K562 (cell line): Measurements from ENCODE around the gene ZNF567. TPM values are rescaled to one million over a fixed set of nuclear protein-coding genes. Genes with fewer than 3 reads are reported as not detected.

Experiments used
- CHD4 ChIP-seq: fragments of 200-600 bp; sonication (generic); IDR thresholded peaks from 3 replicates; pipeline ENCODE4 v1.6.1; 2012; ENCODE audit warnings: low read depth, mild to moderate bottlenecking, mixed read lengths, low read length, inconsistent platforms; ENCODE audit not compliant: insufficient read depth, insufficient replicate concordance, poor library complexity, severe bottlenecking
- EGR1 ChIP-seq: fragments of 450-650 bp; conservative IDR thresholded peaks from 2 replicates; pipeline ENCODE4 v1.6.1; 2017; ENCODE audit warnings: mild to moderate bottlenecking
- GTF2F1 ChIP-seq: IDR thresholded peaks from 2 replicates; pipeline ENCODE4 v1.6.1; 2011; ENCODE audit warnings: low read depth, low read length, improper control_type of control experiment
- HIVEP1 ChIP-seq: fragments of 250-450 bp; sonication (Bioruptor Pico); IDR thresholded peaks from 2 replicates; pipeline ENCODE4 v1.4.0; 2020; ENCODE audit warnings: mild to moderate bottlenecking
- HMGN3 ChIP-seq: IDR thresholded peaks from 2 replicates; pipeline ENCODE4 v1.6.1; 2011; ENCODE audit warnings: borderline replicate concordance, low read depth, mild to moderate bottlenecking, mixed read lengths, low read length; ENCODE audit not compliant: insufficient read length; ENCODE audit errors: extremely low read depth
- NRF1 ChIP-seq, 2 experiments: fragments of 450-650 bp; IDR thresholded peaks in 1 of 2; conservative IDR thresholded peaks in 1 of 2; 2 replicates each; pipeline ENCODE4 v1.6.1; 2014; ENCODE audit warnings: mild to moderate bottlenecking in 2 of 2
- PCBP2 ChIP-seq: fragments of 200-400 bp; formaldehyde crosslinking; IDR thresholded peaks from 2 replicates; pipeline ENCODE4 v1.6.1; 2018; ENCODE audit warnings: low read length, low read depth, mild to moderate bottlenecking, moderate library complexity; ENCODE audit not compliant: poor library complexity, severe bottlenecking
- PRPF4 ChIP-seq: fragments of 200-400 bp; formaldehyde crosslinking; IDR thresholded peaks from one replicate; pipeline ENCODE4 v1.6.1; 2017; ENCODE audit warnings: low read length, low read depth, mild to moderate bottlenecking; ENCODE audit not compliant: insufficient read depth, poor library complexity, severe bottlenecking
- SRSF3 ChIP-seq: fragments of 200-400 bp; formaldehyde crosslinking; IDR thresholded peaks from 2 replicates; pipeline ENCODE4 v1.6.1; 2016; ENCODE audit warnings: mild to moderate bottlenecking, low read length, moderate library complexity; ENCODE audit not compliant: insufficient read depth
- YY1 ChIP-seq, 3 experiments: IDR thresholded peaks; 2 replicates each; pipeline ENCODE4 v1.6.1; 2011; ENCODE audit warnings: low read length in 2 of 3, mild to moderate bottlenecking in 2 of 3, moderate library complexity in 2 of 3, borderline replicate concordance in 1 of 3, control low read depth in 1 of 3, low read depth in 1 of 3; ENCODE audit not compliant: insufficient read depth in 3 of 3, insufficient replicate concordance in 2 of 3, control insufficient read depth in 1 of 3, insufficient read length in 1 of 3; ENCODE audit errors: extremely low read depth in 1 of 3
- ZNF12 ChIP-seq: sonication (generic); formaldehyde crosslinking; IDR thresholded peaks from 2 replicates; pipeline ENCODE4 v1.4.0; 2020; ENCODE audit warnings: mild to moderate bottlenecking, missing genetic modification reagents
- ZNF184 ChIP-seq: sonication (generic); formaldehyde crosslinking; IDR thresholded peaks from 2 replicates; pipeline ENCODE4 v1.5.0; 2020; ENCODE audit warnings: missing genetic modification reagents
- ZNF354B ChIP-seq: fragments of 250-450 bp; sonication (Bioruptor Pico); IDR thresholded peaks from 2 replicates; pipeline ENCODE4 v1.4.0; 2020
- ZNF785 ChIP-seq: fragments of 250-450 bp; sonication (Bioruptor Pico); IDR thresholded peaks from 2 replicates; pipeline ENCODE4 v1.4.0; 2020; ENCODE audit warnings: mild to moderate bottlenecking
- ZNF79 ChIP-seq: fragments of 250-450 bp; sonication (Bioruptor Pico); IDR thresholded peaks from 2 replicates; pipeline ENCODE4 v1.4.0; 2020; ENCODE audit warnings: low read depth, mild to moderate bottlenecking, moderate library complexity
- polyA plus RNA-seq, 8 experiments: library from polyadenylated mRNA; depleted of rRNA in 4 of 8; stranded (reverse) in 5 of 8; unstranded in 3 of 8; fragments of >200 nt; fragmentation: Nextera tagmentation in 2 of 8; fragmentation: Illumina TruSeq in 1 of 8; extraction: Ambion mirVana in 2 of 8; extraction: Trizol in 1 of 8; gene quantifications; 2 replicates each; pipeline versions ENCODE4 v1.2.1 to v1.2.3, GENCODE V29; 2011 to 2014; ENCODE audit warnings: inconsistent platforms in 1 of 8, missing spikeins in 1 of 8
- total RNA-seq, 7 experiments: library from RNA; depleted of rRNA in 6 of 7; stranded (reverse); fragments of >200 nt in 6 of 7; fragmentation: Illumina TruSeq in 2 of 7; extraction: Trizol in 2 of 7; gene quantifications; 2 replicates each; pipeline versions ENCODE4 v1.2.1 to v1.2.3, GENCODE V29; 2011 to 2021; ENCODE audit warnings: low replicate concordance in 1 of 7
- TF ChIP-seq, protein P1 (sequence below): fragments of 200-400 bp; formaldehyde crosslinking; IDR thresholded peaks from 2 replicates; pipeline ENCODE4 v1.6.1; 2017; ENCODE audit warnings: mild to moderate bottlenecking, low read depth, low read length, moderate library complexity
- TF ChIP-seq, protein P2 (sequence below): fragments of 450-650 bp; formaldehyde crosslinking; IDR thresholded peaks from 2 replicates; pipeline ENCODE4 v1.4.0; 2020; ENCODE audit warnings: mild to moderate bottlenecking, moderate library complexity
- TF ChIP-seq, protein P3 (sequence below): fragments of 450-650 bp; formaldehyde crosslinking; IDR thresholded peaks from 2 replicates; pipeline ENCODE4 v1.4.0; 2022; ENCODE audit warnings: missing genetic modification characterization

ZNF567 gene
- total and polyA plus RNA-seq, 9 of the 15 experiments (the other 6 are each of a cell fraction or from before 2014, with no cell fraction given): 3.1 to 11.5 (median 7.4) TPM

DNA sequence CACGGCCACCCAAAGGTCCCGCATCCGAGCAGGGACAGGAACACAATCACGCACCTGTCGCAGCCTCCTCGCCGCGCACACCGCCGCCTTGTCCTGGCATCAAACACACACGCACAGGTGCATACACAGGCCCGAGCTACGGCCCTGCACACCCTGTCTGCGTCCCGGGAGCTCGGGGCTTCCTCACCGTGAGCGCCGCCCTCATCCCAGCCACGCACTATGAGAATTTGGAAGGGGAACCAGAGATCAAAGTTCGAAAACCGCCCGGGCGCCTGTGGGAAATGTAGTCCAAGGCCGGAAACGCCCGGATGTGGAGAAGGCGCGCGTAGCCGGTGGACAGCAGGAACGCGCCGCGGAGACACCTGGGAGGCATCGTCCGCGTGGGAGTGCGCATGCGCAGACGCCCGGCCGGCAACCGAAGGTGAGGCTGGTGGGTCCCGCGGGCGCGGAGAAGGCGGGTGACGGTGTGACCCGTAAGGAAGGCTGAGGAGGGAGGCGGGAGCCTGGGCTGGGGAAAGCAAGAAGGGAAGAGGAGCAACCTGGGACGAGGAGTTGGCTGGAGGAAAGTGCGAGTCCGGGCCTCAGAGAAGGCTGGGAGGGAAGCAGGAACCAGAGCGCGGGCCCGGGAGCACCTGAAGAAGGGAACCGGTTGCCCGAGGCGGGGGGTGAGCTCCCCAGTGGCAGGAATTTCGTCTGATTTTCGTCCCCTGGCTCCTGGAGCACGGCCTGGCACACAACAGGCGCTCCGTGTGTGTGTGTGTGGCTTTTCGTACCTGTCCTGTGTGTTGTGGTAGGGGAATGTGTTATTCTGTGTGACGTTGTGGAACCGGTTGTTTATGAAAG, at the start of gene ZNF567 (continued):
- TF ChIP-seq EGR1: peak; percentile 55; the same call in 1 of the 2 replicates
- TF ChIP-seq YY1 (IDR thresholded peaks at IDR 0.05; ENCODE audit: borderline replicate concordance in 1 of 3, control insufficient read depth in 1 of 3, extremely low read depth in 1 of 3, insufficient read depth in 3 of 3, insufficient read length in 1 of 3, insufficient replicate concordance in 2 of 3, low read depth in 1 of 3, low read length in 2 of 3): no peak
- TF ChIP-seq ZNF79 (CRISPR knock-in tag): no peak
- TF ChIP-seq ZNF785 (CRISPR knock-in tag): no peak
- no peak for TF ChIP-seq ZNF184 (CRISPR knock-in tag)
- no peak for TF ChIP-seq HIVEP1
- TF ChIP-seq, protein P1, sequence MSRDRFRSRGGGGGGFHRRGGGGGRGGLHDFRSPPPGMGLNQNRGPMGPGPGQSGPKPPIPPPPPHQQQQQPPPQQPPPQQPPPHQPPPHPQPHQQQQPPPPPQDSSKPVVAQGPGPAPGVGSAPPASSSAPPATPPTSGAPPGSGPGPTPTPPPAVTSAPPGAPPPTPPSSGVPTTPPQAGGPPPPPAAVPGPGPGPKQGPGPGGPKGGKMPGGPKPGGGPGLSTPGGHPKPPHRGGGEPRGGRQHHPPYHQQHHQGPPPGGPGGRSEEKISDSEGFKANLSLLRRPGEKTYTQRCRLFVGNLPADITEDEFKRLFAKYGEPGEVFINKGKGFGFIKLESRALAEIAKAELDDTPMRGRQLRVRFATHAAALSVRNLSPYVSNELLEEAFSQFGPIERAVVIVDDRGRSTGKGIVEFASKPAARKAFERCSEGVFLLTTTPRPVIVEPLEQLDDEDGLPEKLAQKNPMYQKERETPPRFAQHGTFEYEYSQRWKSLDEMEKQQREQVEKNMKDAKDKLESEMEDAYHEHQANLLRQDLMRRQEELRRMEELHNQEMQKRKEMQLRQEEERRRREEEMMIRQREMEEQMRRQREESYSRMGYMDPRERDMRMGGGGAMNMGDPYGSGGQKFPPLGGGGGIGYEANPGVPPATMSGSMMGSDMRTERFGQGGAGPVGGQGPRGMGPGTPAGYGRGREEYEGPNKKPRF: no peak
- no peak for TF ChIP-seq ZNF12 (CRISPR knock-in tag)
- TF ChIP-seq, protein P2, sequence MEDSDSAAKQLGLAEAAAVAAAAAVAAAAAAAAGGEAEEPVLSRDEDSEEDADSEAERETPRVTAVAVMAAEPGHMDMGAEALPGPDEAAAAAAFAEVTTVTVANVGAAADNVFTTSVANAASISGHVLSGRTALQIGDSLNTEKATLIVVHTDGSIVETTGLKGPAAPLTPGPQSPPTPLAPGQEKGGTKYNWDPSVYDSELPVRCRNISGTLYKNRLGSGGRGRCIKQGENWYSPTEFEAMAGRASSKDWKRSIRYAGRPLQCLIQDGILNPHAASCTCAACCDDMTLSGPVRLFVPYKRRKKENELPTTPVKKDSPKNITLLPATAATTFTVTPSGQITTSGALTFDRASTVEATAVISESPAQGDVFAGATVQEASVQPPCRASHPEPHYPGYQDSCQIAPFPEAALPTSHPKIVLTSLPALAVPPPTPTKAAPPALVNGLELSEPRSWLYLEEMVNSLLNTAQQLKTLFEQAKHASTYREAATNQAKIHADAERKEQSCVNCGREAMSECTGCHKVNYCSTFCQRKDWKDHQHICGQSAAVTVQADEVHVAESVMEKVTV: no peak
- peak; percentile 96 to 97 for TF ChIP-seq NRF1 (conservative IDR thresholded peaks at IDR 0.05 in 1 of 2, IDR thresholded peaks at IDR 0.05 in 1 of 2)
- no peak for TF ChIP-seq ZNF354B (CRISPR knock-in tag)
- TF ChIP-seq CHD4: no peak
- TF ChIP-seq, protein P3, sequence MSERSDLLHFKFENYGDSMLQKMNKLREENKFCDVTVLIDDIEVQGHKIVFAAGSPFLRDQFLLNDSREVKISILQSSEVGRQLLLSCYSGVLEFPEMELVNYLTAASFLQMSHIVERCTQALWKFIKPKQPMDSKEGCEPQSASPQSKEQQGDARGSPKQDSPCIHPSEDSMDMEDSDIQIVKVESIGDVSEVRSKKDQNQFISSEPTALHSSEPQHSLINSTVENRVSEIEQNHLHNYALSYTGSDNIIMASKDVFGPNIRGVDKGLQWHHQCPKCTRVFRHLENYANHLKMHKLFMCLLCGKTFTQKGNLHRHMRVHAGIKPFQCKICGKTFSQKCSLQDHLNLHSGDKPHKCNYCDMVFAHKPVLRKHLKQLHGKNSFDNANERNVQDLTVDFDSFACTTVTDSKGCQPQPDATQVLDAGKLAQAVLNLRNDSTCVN (CRISPR knock-in tag): no peak
- no peak for TF ChIP-seq PRPF4
- TF ChIP-seq HMGN3: peak; percentile 40
- no peak for TF ChIP-seq GTF2F1
- no peak for TF ChIP-seq SRSF3
- TF ChIP-seq PCBP2: no peak
